HG03457 (cell line): ENCODE results near the gene TIAM2.
"Not testable (repeated sequence)": the region's sequence is repeated elsewhere in the genome, so short reads cannot be mapped to it uniquely, and the experiment has no call there.

Source experiments
- ATAC-seq: cut with Tn5 transposase; IDR thresholded peaks from one replicate; pipeline ENCODE4 v1.9.1; 2021; ENCODE audit warnings: moderate number of reproducible peaks; ENCODE audit not compliant: unreplicated experiment

Gene TIAM2

GRCh38 chr6:155187994-155188706, 193.0 kb downstream of the TIAM2 start:
- no peak for ATAC-seq

GRCh38 chr6:155188707-155189496, 193.8 kb downstream of the TIAM2 start:
- no peak for ATAC-seq

DNA sequence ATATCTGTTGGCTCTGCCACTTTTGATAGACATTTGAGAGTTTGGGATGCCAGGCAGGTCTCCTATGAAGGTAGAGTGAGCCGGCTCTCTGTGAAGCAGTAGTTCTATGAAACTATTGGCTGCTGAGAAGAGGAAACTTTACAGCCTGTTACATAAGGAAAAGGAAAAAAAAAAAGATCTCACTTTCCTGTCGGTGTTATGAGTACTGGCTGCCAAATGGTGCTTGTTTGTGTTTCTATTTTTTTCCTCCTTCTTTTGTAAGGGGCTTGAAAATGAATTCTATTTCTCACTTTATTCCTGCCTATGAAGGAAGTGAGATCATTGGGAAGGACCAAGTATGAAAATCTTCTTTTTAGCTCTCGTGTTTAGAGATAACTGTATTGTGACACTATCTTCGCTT, 195.6 kb downstream of the TIAM2 start:
- ATAC-seq = no peak

- ATAC-seq = no peak
Measured at GRCh38 chr6:155193526-155193925, 198.4 kb downstream of the TIAM2 start.

- no peak for ATAC-seq
Measured at GRCh38 chr6:155194399-155194798, 199.3 kb downstream of the TIAM2 start.

DNA sequence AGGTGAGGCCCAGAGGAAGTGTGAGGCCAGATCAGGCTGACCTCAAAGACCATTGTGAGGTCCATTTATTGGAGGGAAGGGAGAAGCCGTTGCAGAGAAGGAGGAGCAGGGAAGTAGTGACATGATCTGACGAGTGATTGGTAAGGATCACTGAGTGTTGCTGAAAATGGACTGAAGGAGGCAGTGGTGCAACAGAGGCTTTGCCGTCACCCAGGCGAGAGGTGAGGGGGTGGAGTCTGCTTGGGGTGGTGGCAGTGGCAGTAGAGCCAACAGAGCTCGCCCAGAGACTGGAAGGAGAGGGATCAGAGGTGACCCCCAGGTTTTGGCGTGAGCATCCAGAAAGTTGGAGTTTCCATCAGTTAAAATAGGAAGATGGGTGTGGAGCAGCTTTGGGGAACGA, 200.8 kb downstream of the TIAM2 start:
- no peak for ATAC-seq

- no peak for ATAC-seq
Measured at GRCh38 chr6:155196911-155197310, 201.8 kb downstream of the TIAM2 start.

GRCh38 chr6:155197932-155198331, 202.8 kb downstream of the TIAM2 start:
- ATAC-seq = no peak

DNA sequence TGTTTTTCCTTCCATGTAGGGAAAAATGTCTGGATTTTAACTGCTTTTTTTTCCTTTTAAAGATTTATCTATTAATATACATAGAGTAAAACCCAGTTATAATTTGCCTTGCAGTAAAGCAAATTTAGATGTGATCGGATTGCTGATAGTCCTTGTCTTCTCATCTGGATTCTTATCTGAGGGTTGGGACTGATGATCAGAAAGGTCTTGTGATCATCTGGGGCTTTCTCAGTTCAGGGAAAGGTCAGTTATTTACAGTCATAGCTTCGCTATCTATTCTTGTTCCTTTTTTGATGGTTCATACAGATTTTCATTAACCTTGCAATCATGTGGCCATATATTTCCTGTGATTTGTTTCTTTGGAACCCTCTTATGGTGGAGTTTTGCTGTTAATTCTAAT, 204.9 kb downstream of the TIAM2 start:
- ATAC-seq = no peak

DNA sequence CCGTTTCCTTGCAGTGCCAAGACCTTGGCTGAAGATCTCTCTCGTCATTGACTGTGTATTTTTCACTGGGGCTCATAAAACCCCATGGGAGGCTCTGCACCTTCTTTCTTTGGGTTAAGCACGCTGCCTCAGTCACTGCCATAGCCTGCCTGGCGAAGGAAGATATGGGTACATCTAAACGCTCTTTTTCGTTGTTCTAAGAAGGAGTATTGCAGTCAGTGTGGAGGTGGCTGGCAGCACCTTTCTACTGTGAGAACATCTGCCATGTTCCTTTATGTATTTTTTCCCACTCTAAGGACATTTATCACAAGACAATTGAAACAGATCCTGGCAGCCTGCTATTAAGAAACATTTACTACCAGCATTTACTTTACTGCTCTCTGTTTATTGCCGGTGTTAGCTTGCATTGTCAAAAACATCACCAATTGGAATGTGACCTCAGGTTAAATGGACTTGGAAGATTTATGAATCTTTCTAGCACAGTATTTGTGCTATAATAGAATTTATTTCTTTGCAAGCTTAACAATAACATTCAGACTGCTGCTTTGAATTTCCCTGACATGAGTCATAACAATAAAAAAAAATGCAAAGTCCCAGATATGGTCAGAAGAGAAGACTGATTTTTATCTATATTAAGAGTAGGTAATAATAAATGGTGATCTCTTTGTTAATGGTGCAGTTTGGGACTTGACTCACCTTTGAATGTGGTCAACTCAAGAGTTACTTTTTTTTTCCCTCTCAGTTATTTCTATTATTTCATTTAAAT, 206.5 kb downstream of the TIAM2 start:
- ATAC-seq = no peak

DNA sequence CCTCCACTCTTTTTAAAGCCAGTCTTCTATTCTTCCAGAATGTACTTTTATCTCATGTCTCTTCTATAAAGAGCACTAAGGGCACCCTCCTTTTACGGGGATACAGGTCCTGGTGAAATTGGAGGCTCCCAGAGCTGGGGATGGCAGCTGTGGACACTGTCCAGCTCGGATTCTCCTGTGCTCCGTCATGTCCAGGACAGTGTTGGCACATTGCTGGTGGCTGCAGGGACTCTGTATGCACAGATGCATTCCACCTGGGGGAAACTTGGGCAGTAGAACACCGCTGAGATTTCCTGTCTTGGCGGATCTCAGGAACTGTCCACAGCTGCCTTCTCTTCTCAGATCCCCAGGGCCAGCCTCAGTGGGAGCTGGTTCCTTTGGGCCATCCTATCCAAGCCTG, 212.1 kb downstream of the TIAM2 start:
- ATAC-seq = no peak

- no peak for ATAC-seq
Measured at GRCh38 chr6:155212106-155212505, 217.0 kb downstream of the TIAM2 start.

DNA sequence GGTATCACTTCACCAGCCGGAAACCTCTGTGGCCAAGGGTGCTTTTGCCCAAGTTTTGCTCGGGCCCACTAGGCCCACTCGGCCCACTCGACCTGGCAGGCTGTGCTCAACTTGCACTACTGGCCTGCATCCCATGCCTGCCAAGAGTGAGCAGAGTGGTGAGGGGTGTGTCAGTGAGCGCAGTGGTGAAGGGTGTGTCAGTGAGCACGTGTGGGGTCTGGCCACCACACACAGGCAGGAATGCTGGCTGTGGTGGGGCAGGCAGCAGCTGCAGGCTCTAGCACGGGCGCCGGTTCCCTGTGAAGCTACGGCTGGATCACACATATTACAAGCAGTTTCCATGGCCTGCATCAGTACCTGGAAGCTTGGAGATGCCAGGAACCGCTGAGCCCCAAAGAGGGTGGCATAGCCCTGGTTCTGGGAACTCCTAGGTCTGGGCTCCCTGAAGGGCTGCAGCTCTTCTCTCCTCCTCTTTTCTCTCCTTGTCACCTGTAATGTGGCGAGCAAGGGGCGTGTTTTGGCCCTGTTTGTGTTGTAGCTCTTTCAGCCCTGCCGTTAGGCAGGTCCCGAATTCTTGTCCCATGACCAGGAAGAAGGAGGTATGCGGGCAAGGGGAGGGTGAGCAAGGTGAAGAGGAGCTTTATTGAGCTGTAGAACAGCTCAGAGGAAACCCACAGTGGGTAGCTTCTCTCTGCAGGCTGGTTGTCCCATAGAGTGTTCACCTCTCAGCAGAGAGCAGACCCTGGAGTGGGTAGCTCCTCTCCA, 217.7 kb downstream of the TIAM2 start:
- ATAC-seq = no peak

DNA sequence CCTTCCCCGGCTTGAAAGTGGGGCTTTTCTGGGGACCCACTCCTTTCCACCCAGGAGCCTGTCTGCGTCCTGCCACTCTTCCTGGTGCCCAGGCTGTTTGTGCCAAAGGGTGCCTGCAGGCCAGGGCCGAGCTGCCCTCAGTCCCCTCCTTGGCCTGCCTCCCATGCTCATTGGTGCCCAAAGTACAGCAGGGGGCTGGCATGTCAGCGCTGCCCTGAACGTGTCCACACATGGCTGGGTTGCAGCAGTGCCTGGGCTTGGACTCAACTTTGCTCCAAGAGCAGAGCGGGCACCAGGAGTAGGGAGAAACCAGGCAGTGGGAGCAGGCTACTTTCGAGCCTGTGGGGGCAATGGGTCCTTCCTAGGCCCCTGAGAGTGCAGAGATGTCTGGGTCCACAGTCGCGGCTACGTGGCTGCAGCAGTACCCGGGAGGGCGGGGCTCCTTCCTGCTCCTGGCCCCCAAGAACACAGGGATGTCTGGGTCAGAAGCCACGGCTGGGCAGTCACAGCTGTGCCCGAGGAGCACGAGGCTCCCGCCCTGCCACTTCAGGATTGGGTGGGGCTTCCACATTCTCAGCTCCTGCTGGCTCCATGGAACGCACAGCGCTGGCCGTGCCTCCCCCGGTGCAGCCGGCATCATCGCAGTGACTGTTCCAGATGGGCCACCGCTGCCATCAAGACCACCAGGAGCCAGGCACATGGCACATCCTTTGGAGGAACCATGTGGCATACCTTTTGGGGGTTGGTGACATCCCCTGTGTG, 218.7 kb downstream of the TIAM2 start:
- no peak for ATAC-seq

DNA sequence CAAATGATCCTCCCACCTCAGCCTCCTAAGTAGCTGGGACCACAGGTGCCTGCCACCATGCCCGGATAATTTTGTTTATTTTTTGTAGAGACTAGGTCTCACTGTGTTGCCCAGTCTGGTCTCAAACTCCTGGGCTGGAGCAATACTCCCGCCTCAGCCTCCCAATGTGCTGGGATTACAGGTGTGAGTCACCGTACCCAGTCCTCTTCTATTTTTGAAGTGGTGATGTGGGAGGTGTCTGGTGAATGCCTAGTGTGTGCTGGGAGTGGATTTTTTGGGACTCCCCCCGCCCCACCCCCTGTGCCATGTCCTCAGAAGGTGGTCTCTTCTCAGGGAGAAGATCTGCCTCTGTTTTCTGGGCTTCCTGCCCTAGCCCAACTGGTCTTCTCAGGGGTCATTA, 220.8 kb downstream of the TIAM2 start:
- no peak for ATAC-seq

GRCh38 chr6:155216312-155217046, 221.4 kb downstream of the TIAM2 start:
- ATAC-seq = no peak

GRCh38 chr6:155218711-155219110, 223.6 kb downstream of the TIAM2 start:
- not testable (repeated sequence) for ATAC-seq

DNA sequence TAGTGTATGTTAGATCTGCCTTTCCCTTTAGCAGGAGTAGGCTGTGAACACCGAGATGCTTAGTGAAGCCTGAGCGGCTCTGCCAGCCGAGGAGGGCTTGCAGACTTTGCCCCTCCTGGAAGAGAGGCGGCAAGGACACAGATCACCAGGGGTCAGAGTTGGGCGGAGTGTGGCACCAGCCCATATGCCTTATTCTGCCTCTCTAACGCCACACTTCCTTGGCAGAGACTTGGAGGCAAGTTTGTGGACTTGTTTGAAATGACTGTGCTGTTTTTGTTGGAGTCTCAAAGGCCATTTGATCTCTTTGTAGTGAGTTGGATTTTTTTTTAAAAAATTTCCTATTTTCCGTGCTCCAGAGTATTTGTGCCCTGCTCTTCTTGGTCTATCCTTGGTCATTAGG, 224.2 kb downstream of the TIAM2 start:
- ATAC-seq = no peak

DNA sequence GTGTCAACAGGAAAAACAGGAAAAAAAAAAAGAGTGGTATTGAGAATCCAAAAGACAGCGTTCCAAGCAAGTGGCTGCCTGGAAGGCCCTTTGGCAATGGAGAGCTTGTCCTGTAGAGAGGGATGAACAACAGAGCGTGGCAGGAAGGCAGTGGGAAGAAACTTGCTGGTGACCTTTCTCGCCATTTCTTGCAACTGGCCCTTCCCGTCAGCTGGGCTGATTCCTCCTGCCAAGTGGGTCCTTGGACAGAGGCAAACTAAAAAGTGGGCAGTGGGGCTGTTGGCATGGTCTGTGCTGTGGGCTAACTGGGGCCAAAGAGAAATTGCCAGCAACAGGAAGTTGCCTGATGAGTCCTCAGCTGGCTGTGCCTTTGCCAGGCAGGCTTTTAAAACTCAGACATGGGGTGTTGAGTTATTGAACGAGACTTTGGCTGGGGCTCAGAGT, 224.8 kb downstream of the TIAM2 start:
- ATAC-seq = no peak
